HG03159 (cell line): Measurements from ENCODE around the gene AOX1.
"Not testable (repeated sequence)": the region's sequence is repeated elsewhere in the genome, so short reads cannot be mapped to it uniquely, and the experiment has no call there.

Source experiments
- ATAC-seq: cut with Tn5 transposase; IDR thresholded peaks from one replicate; pipeline ENCODE4 v1.9.1; 2021; ENCODE audit warnings: mild to moderate bottlenecking, moderate library complexity; ENCODE audit not compliant: unreplicated experiment

The AOX1 gene

GRCh38 chr2:200585730-200586643, at the start of gene AOX1:
Gene AOX1 (plus strand): TSS chr2:200586014. CDS start chr2:200586109, 95 bp downstream.
- no peak for ATAC-seq

DNA sequence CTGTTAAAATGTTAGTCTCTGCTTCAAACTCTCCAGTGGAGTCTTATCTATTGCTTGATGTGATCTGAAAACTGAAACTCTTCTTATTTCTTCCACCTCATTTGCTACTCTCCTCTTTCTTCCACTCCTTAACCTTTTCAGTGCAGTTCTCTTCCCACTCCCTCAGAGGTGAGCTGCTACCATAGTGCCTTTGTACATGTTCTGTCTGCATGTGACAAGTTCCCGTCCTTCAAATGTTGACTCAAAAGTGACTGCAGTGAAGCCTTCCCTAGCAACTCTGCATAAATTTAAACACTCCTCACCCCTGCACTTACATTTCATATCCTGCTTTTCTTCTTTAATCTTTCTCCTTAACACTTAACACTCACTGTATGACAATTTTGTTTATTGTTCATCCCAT, 47.7 kb upstream of the AOX1 start:
- ATAC-seq, result no peak

- no peak for ATAC-seq
Measured at GRCh38 chr2:200540793-200541192, 45.0 kb upstream of the AOX1 start.

- ATAC-seq, result not testable (repeated sequence)
Measured at GRCh38 chr2:200566596-200566995, 19.2 kb upstream of the AOX1 start.

GRCh38 chr2:200567932-200568331, 17.9 kb upstream of the AOX1 start:
- no peak for ATAC-seq

DNA sequence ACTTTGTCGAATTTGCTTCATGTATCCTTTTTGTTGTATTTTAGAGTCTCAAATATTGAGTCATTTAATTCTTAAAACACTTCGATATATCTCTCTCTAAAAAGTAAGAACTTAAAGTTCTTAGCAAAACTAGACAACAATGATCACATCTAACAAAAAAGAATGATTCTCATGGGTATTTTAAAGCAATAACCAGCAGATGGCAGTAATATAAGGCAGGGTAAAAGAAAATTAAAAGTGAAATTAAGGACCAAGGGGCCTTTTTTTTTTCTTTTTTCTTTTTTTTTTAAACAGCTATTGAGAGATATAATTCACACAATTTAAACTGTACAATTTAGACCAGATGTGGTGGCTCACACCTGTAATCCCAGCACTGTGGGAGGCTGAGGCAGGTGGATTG, 9.9 kb upstream of the AOX1 start:
- no peak for ATAC-seq

GRCh38 chr2:200577027-200577426, 8.8 kb upstream of the AOX1 start:
- no peak for ATAC-seq

- ATAC-seq, result no peak
Measured at GRCh38 chr2:200578778-200579177, 7.0 kb upstream of the AOX1 start.

DNA sequence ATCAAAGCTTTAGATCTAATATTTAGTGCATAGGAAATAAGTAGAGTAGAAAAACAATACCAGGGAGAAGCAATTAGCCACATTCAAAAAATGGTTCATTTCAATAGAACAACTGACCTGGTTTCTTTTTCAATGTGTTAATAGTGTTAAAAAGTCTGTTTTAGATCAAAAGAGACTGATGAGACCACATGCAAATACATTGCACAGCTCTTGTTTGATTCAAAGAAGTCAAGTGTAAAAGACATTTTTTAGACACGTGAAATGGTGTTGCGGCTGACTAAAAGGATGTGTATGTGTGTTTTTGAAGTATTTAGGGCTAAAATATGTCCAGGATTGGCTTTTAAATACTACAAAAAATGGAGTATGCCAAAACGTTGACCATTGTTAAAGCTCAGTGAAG, 1.2 kb upstream of the AOX1 start:
- ATAC-seq, result no peak

- ATAC-seq, result no peak
Measured at GRCh38 chr2:200585340-200585729, 479 bp upstream of the AOX1 start.

GRCh38 chr2:200586644-200586975, 796 bp downstream of the AOX1 start:
- ATAC-seq, result no peak

DNA sequence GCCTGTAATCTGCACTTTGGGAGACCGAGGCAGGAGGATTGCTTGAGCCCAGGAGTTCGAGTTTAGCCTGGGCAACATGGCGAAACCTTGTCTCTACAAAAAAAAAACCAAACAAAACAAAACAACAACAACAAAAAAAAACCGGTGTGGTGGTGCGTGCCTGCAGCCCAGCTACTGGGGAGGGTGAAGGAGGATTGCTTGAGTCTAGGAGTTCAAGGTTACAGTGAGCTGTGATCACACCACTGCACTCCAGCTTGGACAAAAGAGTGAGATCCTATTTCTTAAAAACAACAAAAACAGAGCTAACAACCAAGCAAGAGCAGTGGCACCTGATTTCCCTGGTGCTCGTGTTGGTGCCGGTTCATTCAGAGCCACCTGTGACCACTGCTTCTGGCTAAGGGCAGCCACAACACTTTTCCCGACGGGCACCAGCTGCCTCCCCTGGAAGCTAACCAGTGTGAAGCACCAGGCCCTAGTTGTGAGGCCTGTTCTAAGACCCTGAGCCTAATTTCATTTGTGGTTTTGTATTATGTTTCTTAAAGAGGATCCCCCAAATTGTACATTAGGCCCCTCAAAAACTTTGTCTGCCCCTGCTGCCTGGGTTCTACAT, 1.3 kb downstream of the AOX1 start:
- no peak for ATAC-seq

DNA sequence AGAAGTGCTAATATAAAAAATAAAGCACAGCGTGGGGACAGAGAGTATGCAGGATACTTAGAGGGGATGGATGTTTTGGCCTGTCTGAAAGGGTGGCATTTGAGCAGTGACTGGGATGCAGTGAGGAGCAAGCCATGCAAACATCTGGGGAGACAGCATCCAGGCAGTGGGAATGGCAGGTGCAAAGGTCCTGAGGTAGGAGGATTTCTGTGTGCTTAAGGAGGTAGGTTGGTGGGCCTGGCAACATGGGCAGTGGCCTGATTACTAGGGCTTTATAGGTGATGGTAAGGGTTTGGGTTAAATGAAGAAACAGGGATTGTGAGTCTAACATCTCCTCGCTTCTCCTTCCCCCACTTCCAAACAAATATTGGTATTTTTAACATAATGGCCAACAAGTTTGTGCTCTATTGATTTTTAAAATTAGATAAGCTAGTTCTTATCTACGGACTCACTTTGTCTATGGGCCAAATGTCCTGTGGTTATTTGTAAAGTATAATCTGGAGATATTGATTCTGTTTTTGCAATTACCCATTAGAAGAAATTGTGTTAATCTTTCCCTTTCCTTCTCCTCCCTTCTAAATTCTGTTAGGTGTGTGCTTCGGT, 2.4 kb downstream of the AOX1 start:
- no peak for ATAC-seq

DNA sequence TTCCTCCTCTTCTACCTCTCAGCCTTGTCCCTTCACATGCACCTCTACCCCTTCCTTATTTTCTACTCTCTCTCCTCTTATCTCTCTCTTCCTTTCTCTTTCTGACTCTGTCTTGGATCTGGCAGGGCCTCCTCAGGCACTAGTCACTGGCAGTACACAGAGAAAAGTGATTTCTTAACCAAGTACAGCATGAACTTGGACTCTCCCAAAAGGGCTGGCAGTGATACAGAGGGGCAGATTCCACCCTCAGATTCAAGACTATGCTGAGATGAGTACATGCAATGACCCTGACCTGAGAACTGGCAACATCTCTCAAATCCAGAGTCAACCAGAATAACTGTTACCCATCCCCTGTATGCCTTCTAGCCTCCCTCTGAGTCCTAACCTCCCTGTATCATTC, 4.3 kb downstream of the AOX1 start:
- no peak for ATAC-seq

DNA sequence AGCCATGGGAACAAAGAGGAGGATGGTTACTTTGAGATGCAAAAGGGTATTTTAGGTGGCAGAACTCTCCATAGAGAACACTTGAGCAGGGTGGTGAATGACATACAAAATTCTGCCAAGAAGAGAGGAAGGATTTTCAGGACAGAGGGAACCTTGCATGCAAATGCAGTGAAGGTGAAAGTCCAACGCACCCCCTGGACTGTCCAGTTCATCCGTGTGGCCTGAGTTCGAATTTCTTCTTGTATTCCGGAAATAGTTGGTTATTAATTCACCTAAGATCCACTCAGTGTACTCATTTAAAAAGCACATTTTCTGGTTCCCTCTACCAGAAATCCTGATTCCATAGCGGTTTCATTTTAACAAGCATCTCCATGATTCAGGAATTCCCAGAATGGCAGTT, 5.5 kb downstream of the AOX1 start:
- ATAC-seq, result no peak

DNA sequence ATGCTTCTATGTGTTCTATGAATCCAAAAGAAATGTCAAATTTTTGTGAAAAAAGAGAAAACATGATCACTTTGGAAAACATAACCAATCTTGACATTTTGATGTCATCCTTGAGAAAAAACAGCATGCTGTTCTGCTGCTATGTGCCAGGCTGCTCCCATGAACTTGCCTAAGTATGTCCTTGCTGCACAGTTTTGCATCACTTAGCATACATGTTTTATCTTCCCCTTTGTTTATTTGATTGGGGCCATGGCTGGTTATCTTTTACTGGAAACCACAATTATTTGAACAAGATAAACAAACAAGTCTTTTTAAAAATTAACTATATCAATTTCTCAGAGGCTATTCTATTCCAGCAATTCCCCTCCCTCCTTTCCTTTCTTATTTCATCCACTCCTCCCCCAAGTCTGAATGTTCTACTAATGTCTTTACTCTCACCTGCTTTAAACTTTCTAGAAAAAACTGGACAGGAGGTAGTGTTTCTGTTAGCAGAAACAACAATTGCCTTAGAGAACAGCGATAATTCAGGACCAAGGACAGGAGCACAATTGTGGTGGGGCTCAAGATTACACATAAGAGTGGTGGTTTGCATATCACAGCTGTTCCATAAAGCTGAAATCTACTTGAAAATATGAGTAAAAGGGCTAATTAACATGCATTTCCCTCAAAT, 6.7 kb downstream of the AOX1 start:
- ATAC-seq, result no peak

DNA sequence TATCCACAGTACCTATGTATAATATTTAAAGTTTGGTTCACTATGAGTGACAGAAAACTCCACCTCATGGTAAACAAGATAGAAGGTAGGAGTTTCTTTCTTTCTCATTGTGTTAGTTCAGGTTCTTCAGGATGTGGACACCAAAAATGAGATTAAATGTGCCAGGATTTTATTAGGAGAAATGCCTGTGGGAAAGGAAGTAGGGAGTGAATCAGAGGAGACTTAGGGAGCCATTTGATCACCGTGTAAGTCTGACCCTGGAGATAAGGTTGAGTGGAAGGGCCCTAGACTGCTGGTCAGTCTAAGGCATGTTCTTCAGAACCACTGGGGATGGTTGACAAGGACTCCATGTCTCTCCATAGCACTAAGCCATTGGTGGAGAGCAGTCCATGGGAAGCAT, 8.1 kb downstream of the AOX1 start:
- ATAC-seq, result no peak

GRCh38 chr2:200595913-200596312, 10.1 kb downstream of the AOX1 start:
- no peak for ATAC-seq

- ATAC-seq, result no peak
Measured at GRCh38 chr2:200596774-200597570, 11.2 kb downstream of the AOX1 start.

DNA sequence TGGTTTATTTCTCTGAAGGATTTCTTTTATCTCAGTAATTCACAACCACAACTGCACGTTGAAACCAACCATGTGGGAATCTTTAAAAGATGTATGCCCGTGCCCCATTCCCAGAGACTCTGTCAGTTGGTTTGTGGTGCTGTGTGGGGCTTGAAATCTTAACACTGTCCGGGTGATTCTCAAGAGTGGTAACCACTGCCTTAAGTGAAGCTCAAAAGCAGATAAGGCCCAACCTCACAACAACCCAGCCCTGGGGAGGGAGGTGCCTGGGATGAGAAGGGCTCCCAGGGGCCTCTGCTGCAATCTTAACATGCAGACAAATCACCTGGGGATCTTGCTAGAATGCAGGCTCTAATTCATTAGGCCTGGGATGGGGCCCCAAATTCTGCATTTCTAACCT, 13.4 kb downstream of the AOX1 start:
- ATAC-seq, result no peak
